K562 (cell line): ENCODE measurements around the gene CHEK2. TPM values are rescaled to one million over a fixed set of nuclear protein-coding genes. Genes with fewer than 3 reads are reported as not detected.
A peak's percentile ranks its signal among the peaks of the same experiment; 100 is the strongest.

Experiments used
- AFF1 ChIP-seq, 2 experiments: fragments of 450-650 bp; IDR thresholded peaks; 2 replicates each; pipeline ENCODE4 v1.6.1; 2018; ENCODE audit warnings: mild to moderate bottlenecking in 2 of 2, low read depth in 1 of 2; ENCODE audit not compliant: partially characterized antibody in 2 of 2
- CBX2 ChIP-seq: fragments of 200-600 bp; sonication (generic); IDR thresholded peaks from one replicate; pipeline ENCODE4 v1.6.1; 2012; ENCODE audit warnings: mild to moderate bottlenecking, low read length, inconsistent platforms; ENCODE audit not compliant: insufficient read depth, poor library complexity, severe bottlenecking
- CCNT2 ChIP-seq: IDR thresholded peaks from 2 replicates; pipeline ENCODE4 v1.6.1; 2011; ENCODE audit warnings: borderline replicate concordance, low read depth, mild to moderate bottlenecking, moderate library complexity, mixed read lengths, low read length; ENCODE audit not compliant: insufficient read length; ENCODE audit errors: extremely low read depth
- FOXJ3 ChIP-seq: sonication (generic); formaldehyde crosslinking; IDR thresholded peaks from 2 replicates; pipeline ENCODE4 v1.4.0; 2020; ENCODE audit warnings: mild to moderate bottlenecking, missing genetic modification reagents
- GTF3C2 ChIP-seq: IDR thresholded peaks from 3 replicates; pipeline ENCODE4 v1.6.1; 2011; ENCODE audit warnings: borderline replicate concordance, mild to moderate bottlenecking, moderate library complexity; ENCODE audit not compliant: insufficient read length; ENCODE audit errors: extremely low read depth
- ID3 ChIP-seq, 2 experiments: fragments of 250-450 bp in 1 of 2; fragments of 450-650 bp in 1 of 2; sonication (Bioruptor Pico) in 1 of 2; IDR thresholded peaks; 2 replicates each; pipeline versions ENCODE4 v1.6.1 to v1.8.0; 2016 to 2021; ENCODE audit warnings: mild to moderate bottlenecking in 2 of 2, moderate library complexity in 2 of 2, missing compliant biosample characterization in 1 of 2, missing genetic modification characterization in 1 of 2
- OTX1 ChIP-seq: fragments of 450-650 bp; formaldehyde crosslinking; IDR thresholded peaks from 2 replicates; pipeline ENCODE4 v1.4.0; 2022; ENCODE audit warnings: mild to moderate bottlenecking
- USF2 ChIP-seq: sonication (generic); formaldehyde crosslinking; IDR thresholded peaks from 2 replicates; pipeline ENCODE4 v1.5.0; 2020; ENCODE audit warnings: missing genetic modification reagents
- ZNF217 ChIP-seq: sonication (generic); formaldehyde crosslinking; IDR thresholded peaks from 2 replicates; pipeline ENCODE4 v1.8.0; 2022; ENCODE audit warnings: mild to moderate bottlenecking, missing genetic modification reagents
- ZNF449 ChIP-seq: fragments of 250-450 bp; sonication (Bioruptor Pico); IDR thresholded peaks from 2 replicates; pipeline ENCODE4 v1.8.0; 2022; ENCODE audit warnings: moderate library complexity, mild to moderate bottlenecking, inconsistent platforms
- ZNF717 ChIP-seq: fragments of 250-450 bp; sonication (Bioruptor Pico); IDR thresholded peaks from 2 replicates; pipeline ENCODE4 v1.5.0; 2021
- polyA plus RNA-seq, 8 experiments: library from polyadenylated mRNA; depleted of rRNA in 4 of 8; stranded (reverse) in 5 of 8; unstranded in 3 of 8; fragments of >200 nt; fragmentation: Nextera tagmentation in 2 of 8; fragmentation: Illumina TruSeq in 1 of 8; extraction: Ambion mirVana in 2 of 8; extraction: Trizol in 1 of 8; gene quantifications; 2 replicates each; pipeline versions ENCODE4 v1.2.1 to v1.2.3, GENCODE V29; 2011 to 2014; ENCODE audit warnings: inconsistent platforms in 1 of 8, missing spikeins in 1 of 8
- total RNA-seq, 7 experiments: library from RNA; depleted of rRNA in 6 of 7; stranded (reverse); fragments of >200 nt in 6 of 7; fragmentation: Illumina TruSeq in 2 of 7; extraction: Trizol in 2 of 7; gene quantifications; 2 replicates each; pipeline versions ENCODE4 v1.2.1 to v1.2.3, GENCODE V29; 2011 to 2021; ENCODE audit warnings: low replicate concordance in 1 of 7

CHEK2 gene
- total and polyA plus RNA-seq, 9 of the 15 experiments (the other 6 are each of a cell fraction or from before 2014, with no cell fraction given): 28.7 to 102 (median 58.0) TPM

- TF ChIP-seq GTF3C2: no peak
- TF ChIP-seq CBX2: no peak
- TF ChIP-seq ID3 (CRISPR knock-in tag; IDR thresholded peaks at IDR 0.05): no peak
- TF ChIP-seq ID3 (tag; IDR thresholded peaks at IDR 0.05): no peak
- TF ChIP-seq FOXJ3: no peak
- peak; percentile 18 for TF ChIP-seq CCNT2
- no peak for TF ChIP-seq ZNF717 (CRISPR knock-in tag)
- TF ChIP-seq USF2: no peak
- TF ChIP-seq ZNF217: no peak
- TF ChIP-seq ZNF449 (CRISPR knock-in tag): no peak
- peak in 1 of 2 experiments; percentile 94 for TF ChIP-seq AFF1 (IDR thresholded peaks at IDR 0.05; ENCODE audit: low read depth in 1 of 2, partially characterized antibody in 2 of 2)
- no peak for TF ChIP-seq OTX1
Measured at GRCh38 chr22:28772633-28773460, 31.2 kb upstream of the CHEK2 start, which contains the start of gene CCDC117 (continued).
